OCI-LY7 (cell line): Measurements from ENCODE around the gene GPSM1. TPM values are rescaled to one million over a fixed set of nuclear protein-coding genes. Genes with fewer than 3 reads are reported as not detected.

Experiments used
- BruUV-seq: library from RNA; stranded (reverse); fragments of 400-500 nt; replicated peaks from 2 replicates; lab custom pipeline; 2021; lab: Mats Ljungman, UMichigan
- CTCF ChIA-PET: fragments of 300-600 bp; sonication (Branson Sonifier 250); formaldehyde crosslinking; loops from one replicate; lab custom pipeline; 2022; ENCODE audit warnings: antibody characterized with exemption; ENCODE audit not compliant: unreplicated experiment; lab: Charles Lee
- POLR2A ChIA-PET: fragments of 300-600 bp; sonication (Branson Sonifier 250); formaldehyde crosslinking; loops from one replicate; lab custom pipeline; 2022; ENCODE audit warnings: antibody characterized with exemption; lab: Charles Lee
- DNase-seq: peaks from one replicate; pipeline ENCODE4 v3.0.0-alpha.2; 2015; ENCODE audit warnings: low spot score
- H2AFZ ChIP-seq: fragments of 200-600 bp; sonication (generic), shearing (Covaris generic); 2 replicates; pipeline ENCODE4 v1.6.1; 2014; ENCODE audit warnings: mild to moderate bottlenecking, antibody characterized with exemption, low read length, moderate library complexity
- H3K27ac ChIP-seq: fragments of 200-600 bp; sonication (generic); 2 replicates; pipeline ENCODE4 v1.5.1; 2014; ENCODE audit warnings: mixed run types, low read depth, mild to moderate bottlenecking, moderate library complexity, low read length, inconsistent platforms; ENCODE audit not compliant: poor library complexity, severe bottlenecking
- H3K36me3 ChIP-seq: fragments of 200-600 bp; sonication (generic); 2 replicates; pipeline ENCODE4 v1.6.1; 2014; ENCODE audit warnings: mild to moderate bottlenecking, antibody characterized with exemption, low read length, moderate library complexity, mixed read lengths; ENCODE audit not compliant: insufficient read depth
- H3K4me1 ChIP-seq: fragments of 200-600 bp; sonication (generic); 2 replicates; pipeline ENCODE4 v1.5.1; 2014; ENCODE audit warnings: mild to moderate bottlenecking, low read length; ENCODE audit not compliant: insufficient read depth, poor library complexity, severe bottlenecking
- H3K4me2 ChIP-seq: fragments of 200-600 bp; sonication (generic); 2 replicates; pipeline ENCODE4 v1.6.1; 2014; ENCODE audit warnings: mild to moderate bottlenecking, low read length
- H3K4me3 ChIP-seq: fragments of 200-600 bp; sonication (generic); 2 replicates; pipeline ENCODE4 v1.5.1; 2014; ENCODE audit warnings: mild to moderate bottlenecking, low read depth, low read length; ENCODE audit not compliant: poor library complexity, severe bottlenecking
- H3K79me2 ChIP-seq: fragments of 200-600 bp; sonication (generic); 2 replicates; pipeline ENCODE4 v1.6.1; 2016; ENCODE audit warnings: low read depth, mild to moderate bottlenecking, low read length, moderate library complexity, mixed read lengths; ENCODE audit not compliant: insufficient read depth
- H3K9me2 ChIP-seq: fragments of 200-600 bp; sonication (generic); 2 replicates; pipeline ENCODE4 v1.6.1; 2016; ENCODE audit warnings: mild to moderate bottlenecking, low read length, mixed read lengths; ENCODE audit not compliant: insufficient read depth
- H3K9me3 ChIP-seq: fragments of 200-600 bp; sonication (generic); 2 replicates; pipeline ENCODE4 v1.6.1; 2014; ENCODE audit warnings: mild to moderate bottlenecking, mixed run types, low read length, mixed read lengths
- H4K20me1 ChIP-seq: fragments of 200-600 bp; sonication (generic); 2 replicates; pipeline ENCODE4 v1.6.1; 2014; ENCODE audit warnings: mild to moderate bottlenecking, antibody characterized with exemption, low read length, moderate library complexity, mixed read lengths; ENCODE audit not compliant: insufficient read depth
- EZH2phosphoT487 ChIP-seq: fragments of 200-600 bp; sonication (generic); IDR thresholded peaks from 2 replicates; pipeline ENCODE4 v1.6.1; 2018; ENCODE audit warnings: low read depth, borderline replicate concordance, mild to moderate bottlenecking, mixed run types, antibody characterized with exemption, low read length, moderate library complexity, mixed read lengths
- intact Hi-C: fragments of 100-400 bp; cut with micrococcal nuclease; formaldehyde crosslinking; loops from one replicate; pipeline ENCODE4 v1.10.0; 2022; ENCODE audit not compliant: unreplicated experiment
- total RNA-seq, 2 experiments: library from RNA; depleted of rRNA in 1 of 2; stranded (reverse); fragments of >200 nt in 1 of 2; shearing (Covaris generic) in 1 of 2; gene quantifications; 2 replicates each; pipeline ENCODE4 v1.2.3, GENCODE V29; 2014 to 2022
- TF ChIP-seq, protein P1 (sequence below): fragments of 200-600 bp; sonication (generic); conservative IDR thresholded peaks from 2 replicates; pipeline ENCODE4 v1.5.1; 2014; ENCODE audit warnings: mild to moderate bottlenecking, antibody characterized with exemption, low read length, moderate library complexity, mixed read lengths

The GPSM1 gene
- total RNA-seq, 2 experiments from 2014 or later, result not detected

DNA sequence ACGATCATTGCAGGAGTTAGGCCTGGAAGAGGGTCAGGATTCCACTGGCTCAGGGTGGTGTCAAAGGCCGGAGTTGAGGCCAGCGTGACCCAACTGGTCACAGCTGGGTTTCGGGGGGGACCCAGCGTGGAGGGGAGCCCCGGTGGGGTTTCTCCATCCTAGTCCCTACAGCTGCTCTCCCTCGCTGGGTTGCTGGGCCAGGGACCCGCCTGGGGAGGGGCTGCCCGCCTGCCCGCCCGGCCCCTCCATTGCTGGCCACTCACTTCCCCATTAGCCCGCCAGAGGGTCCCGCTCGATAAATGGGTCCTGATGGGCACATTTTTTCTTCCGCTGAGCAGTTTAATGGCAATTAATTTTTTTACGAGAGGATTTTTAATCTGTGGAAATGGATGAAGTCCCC, 32.3 kb upstream of the GPSM1 start:
- Histone ChIP-seq H3K9me2 (no peaks in the 10 kb centered on the region), H3K4me1 (no peaks in the 10 kb centered on the region), H3K79me2 (no peaks in the 10 kb centered on the region), H2AFZ (no peak overlapping the region), H3K4me3 (no peak overlapping the region), H3K36me3 (no peaks in the 10 kb centered on the region), H4K20me1 (no peaks in the 10 kb centered on the region), H3K9me3 (no peaks in the 10 kb centered on the region), H3K4me2 (no peak overlapping the region), H3K27ac (no peak overlapping the region)
- ChIA-PET POLR2A (no interaction called here), CTCF (no interaction called here)
- no TSS peak for BruUV-seq
- intact Hi-C loops, result no loop called here
- TF ChIP-seq, protein P1, sequence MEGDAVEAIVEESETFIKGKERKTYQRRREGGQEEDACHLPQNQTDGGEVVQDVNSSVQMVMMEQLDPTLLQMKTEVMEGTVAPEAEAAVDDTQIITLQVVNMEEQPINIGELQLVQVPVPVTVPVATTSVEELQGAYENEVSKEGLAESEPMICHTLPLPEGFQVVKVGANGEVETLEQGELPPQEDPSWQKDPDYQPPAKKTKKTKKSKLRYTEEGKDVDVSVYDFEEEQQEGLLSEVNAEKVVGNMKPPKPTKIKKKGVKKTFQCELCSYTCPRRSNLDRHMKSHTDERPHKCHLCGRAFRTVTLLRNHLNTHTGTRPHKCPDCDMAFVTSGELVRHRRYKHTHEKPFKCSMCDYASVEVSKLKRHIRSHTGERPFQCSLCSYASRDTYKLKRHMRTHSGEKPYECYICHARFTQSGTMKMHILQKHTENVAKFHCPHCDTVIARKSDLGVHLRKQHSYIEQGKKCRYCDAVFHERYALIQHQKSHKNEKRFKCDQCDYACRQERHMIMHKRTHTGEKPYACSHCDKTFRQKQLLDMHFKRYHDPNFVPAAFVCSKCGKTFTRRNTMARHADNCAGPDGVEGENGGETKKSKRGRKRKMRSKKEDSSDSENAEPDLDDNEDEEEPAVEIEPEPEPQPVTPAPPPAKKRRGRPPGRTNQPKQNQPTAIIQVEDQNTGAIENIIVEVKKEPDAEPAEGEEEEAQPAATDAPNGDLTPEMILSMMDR, result no peak
- no peak for TF ChIP-seq EZH2phosphoT487
- no peak for DNase-seq

DNA sequence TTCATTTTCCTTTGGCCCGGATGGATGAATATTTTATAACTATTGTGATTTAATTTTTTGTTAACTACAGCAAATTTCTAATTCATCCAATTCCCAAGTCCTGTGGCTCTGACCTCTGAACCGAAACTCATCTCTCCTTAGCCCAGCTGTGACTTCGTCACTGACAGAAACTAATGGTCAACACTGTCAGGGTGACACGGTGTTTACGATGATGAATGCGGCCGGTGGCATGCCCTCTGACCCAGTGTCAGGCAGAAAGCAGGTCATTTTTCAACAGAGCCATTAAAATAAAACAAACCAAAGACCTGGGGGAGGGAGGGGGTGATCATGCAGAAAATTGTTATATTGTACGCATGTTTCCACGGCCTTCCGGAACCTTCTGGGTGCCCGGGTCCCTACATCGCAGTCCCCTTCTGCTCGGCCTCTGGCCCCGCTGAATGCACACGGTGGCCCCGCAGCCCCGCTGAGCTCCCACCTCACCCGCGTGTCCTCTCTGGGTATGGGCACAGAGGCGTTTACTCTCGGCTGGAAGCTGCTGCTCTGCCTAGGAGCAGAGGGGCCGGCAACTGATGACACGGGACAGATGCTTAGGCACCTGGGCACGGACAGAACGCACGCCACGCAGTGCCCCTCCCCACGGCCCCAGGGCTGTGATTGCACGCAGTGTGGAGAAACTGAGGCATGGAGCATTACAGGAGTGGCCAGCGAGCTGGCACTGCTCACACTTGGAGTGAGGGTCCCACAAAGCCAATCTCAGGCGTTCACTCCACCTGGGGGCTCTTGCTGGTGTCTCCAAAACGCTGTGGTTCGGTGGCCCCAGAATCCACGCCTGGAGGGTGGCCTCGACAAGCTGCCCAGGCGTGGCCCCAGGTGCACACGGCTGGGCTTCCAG, 31.6 kb upstream of the GPSM1 start:
- no peak overlapping the region for H3K4me2 ChIP-seq
- intact Hi-C loops, result no loop called here
- POLR2A ChIA-PET, result no interaction called here
- H3K9me3 ChIP-seq, result no peaks in the 10 kb centered on the region
- H3K36me3 ChIP-seq, result no peaks in the 10 kb centered on the region
- H4K20me1 ChIP-seq, result no peaks in the 10 kb centered on the region
- no TSS peak for BruUV-seq
- H3K79me2 ChIP-seq, result no peaks in the 10 kb centered on the region
- no peak overlapping the region for H3K27ac ChIP-seq
- no peak for DNase-seq
- CTCF ChIA-PET, result interaction anchor here (0.7 kb wide), 1 partner anchor 440 kb away, joined by 5 read pairs; no protein-coding TSS in a partner anchor
- TF ChIP-seq, protein P1, result no peak
- no peak for TF ChIP-seq EZH2phosphoT487
- H3K9me2 ChIP-seq, result no peaks in the 10 kb centered on the region
- H2AFZ ChIP-seq, result no peak overlapping the region
- no peaks in the 10 kb centered on the region for H3K4me1 ChIP-seq
- no peak overlapping the region for H3K4me3 ChIP-seq
